ENCODE measurements around the gene KRT33A.

Gene KRT33A

DNA sequence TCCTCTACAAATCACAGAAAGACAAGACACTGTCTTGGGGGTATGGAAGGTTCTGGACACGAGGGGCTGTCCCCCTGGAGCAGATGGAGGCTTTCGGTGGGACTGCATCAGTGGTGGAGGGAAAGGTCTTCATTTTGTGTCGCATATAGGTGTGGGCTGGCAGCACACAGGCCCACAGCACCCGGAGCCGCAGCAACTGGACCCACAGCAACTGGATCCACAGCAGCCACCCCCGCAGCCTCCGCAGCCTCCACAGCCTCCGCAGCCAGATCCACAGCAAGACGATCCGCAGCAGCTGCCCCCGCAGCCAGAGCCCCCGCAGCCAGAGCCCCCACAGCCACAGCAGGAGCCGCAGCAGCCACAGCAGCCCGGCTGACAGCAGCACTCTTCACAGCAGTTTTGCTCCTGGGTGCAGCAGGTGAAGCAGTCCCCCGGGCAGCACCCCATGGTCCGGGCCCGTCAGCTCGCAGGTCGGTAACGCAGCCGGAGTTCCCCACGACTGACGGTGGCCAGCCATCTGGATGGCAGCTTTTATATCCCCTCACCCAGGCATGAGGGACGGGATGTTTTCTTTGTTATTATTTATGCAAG is 35.3 kb downstream of the KRT33A start, which contains the start of gene KRTAP17-1:
Gene KRTAP17-1, minus strand, starts transcription at position 507 of the 591 bp plus-strand sequence. Its CDS starts 60 bp downstream, at position 447.
- H3K4me3 ChIP-seq (ENCODE audit: low read depth, low read length), result no peak within 1 kb of the TSS
- no peak for DNase-seq (ENCODE audit: low read depth)

DNA sequence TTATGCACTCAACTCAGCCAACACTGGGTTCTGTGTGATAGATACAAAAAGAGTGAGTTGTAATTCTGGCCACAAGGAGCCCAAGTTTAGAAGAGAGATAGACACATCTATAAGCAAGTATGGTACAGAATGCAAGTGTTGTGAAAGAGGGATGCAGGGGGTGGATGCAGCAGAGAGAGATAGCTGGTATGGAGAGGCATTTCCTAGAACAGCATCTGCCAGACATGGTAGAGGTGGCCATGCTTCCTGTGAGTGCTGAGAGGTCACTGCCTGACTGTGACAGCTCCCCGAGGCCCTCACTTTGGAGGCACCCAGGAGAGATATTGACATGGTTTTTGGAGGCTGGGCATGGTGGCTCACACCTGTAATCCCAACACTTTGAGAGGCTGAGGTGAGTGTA is 39.5 kb downstream of the KRT33A start:
- no peak overlapping the region for H3K4me3 ChIP-seq (ENCODE audit: low read depth, low read length)
- no peak for DNase-seq (ENCODE audit: low read depth)
- TF ChIP-seq POLR2A (IDR thresholded peaks at IDR 0.05; ENCODE audit: extremely low read depth, insufficient read length), result no peak
- TF ChIP-seq, protein P1, sequence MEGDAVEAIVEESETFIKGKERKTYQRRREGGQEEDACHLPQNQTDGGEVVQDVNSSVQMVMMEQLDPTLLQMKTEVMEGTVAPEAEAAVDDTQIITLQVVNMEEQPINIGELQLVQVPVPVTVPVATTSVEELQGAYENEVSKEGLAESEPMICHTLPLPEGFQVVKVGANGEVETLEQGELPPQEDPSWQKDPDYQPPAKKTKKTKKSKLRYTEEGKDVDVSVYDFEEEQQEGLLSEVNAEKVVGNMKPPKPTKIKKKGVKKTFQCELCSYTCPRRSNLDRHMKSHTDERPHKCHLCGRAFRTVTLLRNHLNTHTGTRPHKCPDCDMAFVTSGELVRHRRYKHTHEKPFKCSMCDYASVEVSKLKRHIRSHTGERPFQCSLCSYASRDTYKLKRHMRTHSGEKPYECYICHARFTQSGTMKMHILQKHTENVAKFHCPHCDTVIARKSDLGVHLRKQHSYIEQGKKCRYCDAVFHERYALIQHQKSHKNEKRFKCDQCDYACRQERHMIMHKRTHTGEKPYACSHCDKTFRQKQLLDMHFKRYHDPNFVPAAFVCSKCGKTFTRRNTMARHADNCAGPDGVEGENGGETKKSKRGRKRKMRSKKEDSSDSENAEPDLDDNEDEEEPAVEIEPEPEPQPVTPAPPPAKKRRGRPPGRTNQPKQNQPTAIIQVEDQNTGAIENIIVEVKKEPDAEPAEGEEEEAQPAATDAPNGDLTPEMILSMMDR (IDR thresholded peaks at IDR 0.05; ENCODE audit: low read depth, low read length), result no peak
- no peak for TF ChIP-seq MYC (IDR thresholded peaks at IDR 0.05; ENCODE audit: low read depth, low read length)
- TF ChIP-seq, protein P2, sequence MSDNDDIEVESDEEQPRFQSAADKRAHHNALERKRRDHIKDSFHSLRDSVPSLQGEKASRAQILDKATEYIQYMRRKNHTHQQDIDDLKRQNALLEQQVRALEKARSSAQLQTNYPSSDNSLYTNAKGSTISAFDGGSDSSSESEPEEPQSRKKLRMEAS (IDR thresholded peaks at IDR 0.05; ENCODE audit: low read depth, low read length), result no peak

More for the DNA sequence above, 35.3 kb downstream of the KRT33A start, which contains the start of gene KRTAP17-1:
- no peak for TF ChIP-seq POLR2A (IDR thresholded peaks at IDR 0.05; ENCODE audit: extremely low read depth, insufficient read length)
- TF ChIP-seq MYC (IDR thresholded peaks at IDR 0.05; ENCODE audit: low read depth, low read length), result no peak
- TF ChIP-seq, protein P2 (IDR thresholded peaks at IDR 0.05; ENCODE audit: low read depth, low read length), result no peak
- TF ChIP-seq, protein P1 (IDR thresholded peaks at IDR 0.05; ENCODE audit: low read depth, low read length), result no peak

DNA sequence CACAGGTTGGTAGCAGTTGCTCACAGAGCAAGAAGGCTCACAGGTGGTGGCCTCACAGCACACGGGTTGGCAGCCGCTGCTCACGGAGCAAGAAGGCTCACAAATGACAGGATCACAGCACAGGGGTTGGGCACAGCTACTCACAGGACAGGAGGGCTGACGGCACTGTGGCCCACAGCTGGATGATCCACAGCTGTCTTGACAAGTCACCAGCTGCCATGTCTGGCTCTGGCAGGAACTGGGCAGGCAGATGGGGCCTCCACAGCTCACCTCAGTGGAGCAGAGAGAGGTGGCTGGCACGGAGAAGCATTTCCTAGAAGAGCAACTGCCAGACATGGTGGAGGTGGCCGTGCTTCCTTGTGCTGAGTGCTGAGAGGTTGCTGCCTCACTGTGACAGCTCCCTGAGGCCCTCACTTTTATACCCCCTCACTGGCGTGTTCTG is 41.7 kb downstream of the KRT33A start, which contains the start of gene KRTAP16-1:
Gene KRTAP16-1, minus strand, starts transcription at position 392 of the 442 bp plus-strand sequence. Its CDS starts 56 bp downstream, at position 336.
- no peak within 1 kb of the TSS for H3K4me3 ChIP-seq (ENCODE audit: low read depth, low read length)
- DNase-seq (ENCODE audit: low read depth), result no peak
- TF ChIP-seq POLR2A (IDR thresholded peaks at IDR 0.05; ENCODE audit: extremely low read depth, insufficient read length), result no peak
- no peak for TF ChIP-seq MYC (IDR thresholded peaks at IDR 0.05; ENCODE audit: low read depth, low read length)
- TF ChIP-seq, protein P2 (IDR thresholded peaks at IDR 0.05; ENCODE audit: low read depth, low read length), result no peak
- TF ChIP-seq, protein P1 (IDR thresholded peaks at IDR 0.05; ENCODE audit: low read depth, low read length), result no peak

DNA sequence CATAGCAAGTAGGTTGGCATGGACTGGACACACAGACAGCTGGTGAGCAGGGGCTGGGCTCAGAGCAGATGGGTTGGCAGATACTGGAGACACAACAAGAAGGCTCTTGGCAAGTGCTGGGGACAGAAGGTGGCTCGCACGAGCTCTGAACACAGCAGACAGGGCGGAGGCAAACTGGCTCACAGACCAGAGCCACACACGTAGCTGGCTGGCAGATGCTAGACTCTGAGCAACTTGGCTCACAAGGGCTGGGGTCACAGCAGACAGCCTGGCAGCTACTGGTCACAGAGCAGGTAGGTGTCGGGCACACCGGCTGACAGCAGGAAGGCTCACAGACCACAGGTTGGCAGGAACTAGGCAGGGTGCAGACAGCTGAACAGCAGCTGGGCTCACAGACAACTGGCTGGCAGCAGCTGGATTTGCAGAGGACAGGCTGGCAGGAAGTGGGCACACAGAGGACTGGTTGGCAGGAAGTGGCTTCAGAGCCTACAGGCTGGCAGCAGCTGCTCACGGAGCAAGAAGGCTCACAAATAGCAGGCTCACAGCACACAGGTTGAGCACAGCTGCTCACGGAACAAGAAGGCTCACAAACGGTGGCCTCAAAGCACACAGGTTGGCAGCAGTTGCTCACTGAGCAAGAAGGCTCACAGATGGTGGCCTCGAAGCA is 42.2 kb downstream of the KRT33A start:
- H3K4me3 ChIP-seq (ENCODE audit: low read depth, low read length), result no peak overlapping the region
- peak; percentile 14 for DNase-seq (ENCODE audit: low read depth)
- TF ChIP-seq, protein P2 (IDR thresholded peaks at IDR 0.05; ENCODE audit: low read depth, low read length), result no peak
- TF ChIP-seq MYC (IDR thresholded peaks at IDR 0.05; ENCODE audit: low read depth, low read length) (no peak), POLR2A (IDR thresholded peaks at IDR 0.05; ENCODE audit: extremely low read depth, insufficient read length) (no peak)
- TF ChIP-seq, protein P1 (IDR thresholded peaks at IDR 0.05; ENCODE audit: low read depth, low read length), result no peak

DNA sequence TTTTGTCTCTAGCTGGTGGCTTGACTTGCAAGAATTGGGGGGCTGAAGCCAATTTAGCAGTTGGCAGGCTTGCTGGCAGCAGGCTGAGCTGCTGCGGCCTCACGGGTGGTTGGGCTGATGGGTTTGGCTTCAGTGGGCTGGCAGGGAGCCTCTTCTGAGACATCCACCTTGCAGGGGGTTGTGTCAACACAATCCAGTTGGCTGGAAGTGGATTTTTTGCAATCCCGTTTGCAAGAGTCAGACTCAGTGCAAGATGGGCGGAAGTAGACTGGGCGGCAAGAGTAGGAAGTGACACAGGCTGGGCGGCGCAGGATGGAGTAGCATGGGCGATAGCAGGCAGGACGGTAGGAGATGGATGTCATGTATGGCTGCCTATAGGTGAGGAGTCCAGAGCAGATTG is 43.0 kb downstream of the KRT33A start:
- H3K4me3 ChIP-seq (ENCODE audit: low read depth, low read length), result no peak overlapping the region
- TF ChIP-seq POLR2A (IDR thresholded peaks at IDR 0.05; ENCODE audit: extremely low read depth, insufficient read length) (no peak), MYC (IDR thresholded peaks at IDR 0.05; ENCODE audit: low read depth, low read length) (no peak)
- TF ChIP-seq, protein P2 (IDR thresholded peaks at IDR 0.05; ENCODE audit: low read depth, low read length), result no peak
- TF ChIP-seq, protein P1 (IDR thresholded peaks at IDR 0.05; ENCODE audit: low read depth, low read length), result no peak
- no peak for DNase-seq (ENCODE audit: low read depth)
